Bladder microvascular endothelial cell (primary cell): Measurements from ENCODE around the gene CX3CL1. TPM values are rescaled to one million over a fixed set of nuclear protein-coding genes. Genes with fewer than 3 reads are reported as not detected.

ENCODE experiments used
- total RNA-seq: library from RNA; depleted of rRNA; stranded (reverse); fragments of >200 nt; gene quantifications from 2 replicates; pipeline ENCODE4 v1.2.3, GENCODE V29; 2014

The CX3CL1 gene
- 3.6 and 89.1 TPM in 2 replicates for total RNA-seq

DNA sequence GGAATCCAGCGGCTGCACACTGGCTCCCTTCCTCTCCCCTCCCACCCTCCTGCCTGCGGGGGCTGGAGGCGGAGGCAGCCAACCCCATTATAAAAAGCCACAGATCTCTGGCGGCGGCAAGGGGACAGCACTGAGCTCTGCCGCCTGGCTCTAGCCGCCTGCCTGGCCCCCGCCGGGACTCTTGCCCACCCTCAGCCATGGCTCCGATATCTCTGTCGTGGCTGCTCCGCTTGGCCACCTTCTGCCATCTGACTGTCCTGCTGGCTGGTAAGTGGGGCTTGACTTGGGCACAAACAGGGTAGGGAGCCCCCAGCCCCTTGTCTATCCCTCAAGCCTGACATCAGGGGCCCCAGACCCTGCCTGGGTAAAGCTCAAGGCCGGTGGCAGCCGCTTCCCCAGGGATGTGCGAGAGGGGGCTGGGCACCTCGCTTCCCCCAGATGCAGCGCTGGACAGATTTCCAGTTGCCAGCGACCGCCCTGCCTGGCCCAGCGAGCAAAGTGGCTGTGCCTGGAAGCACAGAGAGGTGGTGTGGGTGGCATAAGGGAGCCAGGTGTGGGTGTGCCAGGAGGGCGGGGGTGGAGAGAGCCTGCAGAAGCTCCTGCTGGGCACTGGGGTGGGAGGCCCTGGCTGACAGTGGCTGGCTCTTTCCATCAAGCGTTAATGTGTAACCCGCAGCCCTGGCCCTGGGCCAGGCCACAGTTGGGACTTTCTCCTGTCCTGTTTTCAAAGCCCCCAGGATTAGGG lies at the start of gene CX3CL1:
TSS of gene CX3CL1 (plus strand) at position 119 of the 745 bp plus-strand sequence. CDS start at position 198, 79 bp downstream.

DNA sequence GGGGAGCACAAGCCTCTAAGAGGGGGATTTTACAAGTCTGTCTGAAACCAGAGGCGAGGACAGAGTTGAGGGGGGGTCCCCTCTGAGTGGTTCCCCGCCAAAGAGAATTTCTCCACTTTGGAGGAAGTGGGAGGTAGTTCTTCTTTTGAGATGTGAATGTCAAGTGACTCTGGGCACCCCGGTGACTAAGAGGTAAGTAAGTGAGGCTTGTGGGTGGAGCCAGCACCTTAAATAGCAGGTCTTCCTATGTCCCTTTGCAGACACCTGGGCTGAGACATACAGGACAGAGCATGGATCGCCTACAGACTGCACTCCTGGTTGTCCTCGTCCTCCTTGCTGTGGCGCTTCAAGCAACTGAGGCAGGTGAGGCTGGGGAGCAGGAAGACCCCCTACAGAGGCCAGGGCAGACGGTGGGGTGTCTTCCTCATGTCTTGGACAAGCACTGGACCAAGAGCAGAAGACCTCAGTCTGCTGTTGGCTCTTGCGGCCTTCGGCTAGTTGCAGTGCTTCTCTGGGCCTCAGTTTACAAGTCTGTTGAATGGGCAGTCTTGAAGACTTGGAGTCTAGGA lies 13.7 kb upstream of the CX3CL1 start, which contains the start of gene CCL22:
TSS of gene CCL22 (plus strand) at position 257 of the 569 bp plus-strand sequence. CDS start at position 291, 34 bp downstream.

DNA sequence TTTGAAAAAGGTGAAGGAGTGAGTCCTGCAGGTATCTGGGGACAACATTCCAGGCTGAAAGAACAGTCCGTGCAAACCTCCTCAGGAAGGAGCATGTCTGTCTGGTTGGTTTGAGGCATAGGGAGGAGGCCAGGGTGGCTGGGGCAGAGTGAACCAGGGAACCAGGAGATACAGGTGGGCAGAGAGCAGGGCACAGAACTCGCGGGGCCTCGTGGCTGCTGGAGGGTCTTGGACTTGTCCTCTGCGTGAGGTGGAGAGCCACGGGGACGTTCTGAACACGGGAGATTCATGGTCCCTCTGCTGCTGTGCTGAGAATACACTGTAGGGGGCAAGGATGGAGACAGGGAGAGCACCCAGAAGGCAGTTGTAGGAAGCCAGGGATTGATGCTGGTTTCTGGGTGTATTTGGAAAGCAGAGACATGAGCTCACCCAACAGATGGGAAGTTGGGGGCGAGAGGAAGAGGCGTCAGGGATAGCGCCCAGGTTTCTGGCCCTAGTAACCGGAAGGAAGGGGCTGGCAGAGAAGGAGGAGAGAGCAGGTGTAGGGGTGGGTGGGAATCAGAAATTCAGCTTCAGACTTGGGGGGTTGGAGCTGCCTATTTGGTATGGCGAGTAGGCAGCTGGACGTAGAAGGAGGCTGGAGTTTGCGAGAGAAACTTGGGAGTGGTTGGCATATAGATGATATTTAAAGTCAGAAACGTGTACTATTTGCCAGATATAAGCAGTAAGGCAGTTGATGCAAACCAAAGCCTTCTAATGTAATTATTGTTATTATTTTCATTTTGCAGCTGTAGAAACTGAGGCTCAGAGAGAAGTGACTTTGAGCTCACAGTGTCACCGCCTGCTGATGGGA lies 31.9 kb downstream of the CX3CL1 start, which contains the start of gene CCL17:
TSS of gene CCL17 (plus strand) at position 803 of the 853 bp plus-strand sequence. CDS start 9,166 bp downstream, outside the sequence.

Other genes starting within 250 kb of the CX3CL1 start
- 50.8 and 69.4 TPM in 2 replicates for gene PSME3IP1, start 186.5 kb upstream of the CX3CL1 start, total RNA-seq
- 32.9 and 67.9 TPM in 2 replicates for gene RSPRY1, start 186.2 kb upstream of the CX3CL1 start, total RNA-seq
- 49.5 and 74.6 TPM in 2 replicates for gene ARL2BP, start 127.2 kb upstream of the CX3CL1 start, total RNA-seq
- 1.6 and 7.4 TPM in 2 replicates for gene PLLP, start 87.8 kb upstream of the CX3CL1 start, total RNA-seq
- gene CCL22, start 13.7 kb upstream of the CX3CL1 start, total RNA-seq = not detected in 2 replicates
- not detected in 2 replicates for gene CCL17, start 32.3 kb downstream of the CX3CL1 start, total RNA-seq
- gene CIAPIN1, start 74.9 kb downstream of the CX3CL1 start, total RNA-seq = 81.4 and 88.7 TPM in 2 replicates
- 33.5 and 64.8 TPM in 2 replicates for gene COQ9, start 75.0 kb downstream of the CX3CL1 start, total RNA-seq
- gene POLR2C, start 90.2 kb downstream of the CX3CL1 start, total RNA-seq = 77.7 and 111 TPM in 2 replicates
- gene DOK4, start 114.0 kb downstream of the CX3CL1 start, total RNA-seq = 9.9 and 16.6 TPM in 2 replicates
- 11.7 and 20.0 TPM in 2 replicates for gene CCDC102A, start 164.1 kb downstream of the CX3CL1 start, total RNA-seq
- not detected in 2 replicates for gene ADGRG5, start 170.2 kb downstream of the CX3CL1 start, total RNA-seq